ENCODE results near the gene DCAF5.
"Not testable (repeated sequence)": the region's sequence is repeated elsewhere in the genome, so short reads cannot be mapped to it uniquely, and the experiment has no call there.

DCAF5 gene

DNA sequence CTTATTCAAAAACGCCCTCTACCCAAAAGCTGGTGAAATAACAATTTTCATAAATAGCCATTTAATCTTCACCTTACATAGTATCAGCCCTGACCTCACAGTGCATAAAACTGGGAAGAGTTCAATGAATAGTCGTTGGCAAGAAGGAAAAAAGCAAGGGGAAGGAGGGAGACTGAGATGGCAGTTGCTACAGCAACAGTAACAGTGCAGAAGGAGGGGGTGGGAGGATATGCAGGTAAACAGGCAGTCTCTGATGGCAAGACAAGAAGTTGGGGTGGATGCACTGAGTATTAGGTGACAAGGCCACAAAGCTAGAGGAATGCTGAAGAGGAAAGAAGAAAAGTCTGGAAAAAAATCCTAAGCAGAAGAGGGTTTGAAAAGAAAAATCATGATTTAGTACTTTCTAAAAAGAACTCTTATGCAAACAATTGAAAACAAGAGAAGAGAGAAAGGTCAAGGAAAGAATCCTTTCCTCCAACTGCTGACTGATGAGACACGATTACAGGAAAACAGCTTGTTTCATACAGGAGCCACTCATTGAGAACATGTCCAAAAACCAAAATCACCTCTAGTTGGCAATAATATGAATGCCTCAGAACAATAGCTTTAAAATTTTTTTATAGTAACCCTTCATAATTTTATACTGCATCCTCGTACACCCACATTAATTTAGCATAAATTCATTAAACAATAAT, 56.0 kb downstream of the DCAF5 start:
- no peak for DNase-seq

- no peak for DNase-seq
These were observed 56.7 kb downstream of the DCAF5 start for GRCh38 chr14:69096246-69096645.

DNA sequence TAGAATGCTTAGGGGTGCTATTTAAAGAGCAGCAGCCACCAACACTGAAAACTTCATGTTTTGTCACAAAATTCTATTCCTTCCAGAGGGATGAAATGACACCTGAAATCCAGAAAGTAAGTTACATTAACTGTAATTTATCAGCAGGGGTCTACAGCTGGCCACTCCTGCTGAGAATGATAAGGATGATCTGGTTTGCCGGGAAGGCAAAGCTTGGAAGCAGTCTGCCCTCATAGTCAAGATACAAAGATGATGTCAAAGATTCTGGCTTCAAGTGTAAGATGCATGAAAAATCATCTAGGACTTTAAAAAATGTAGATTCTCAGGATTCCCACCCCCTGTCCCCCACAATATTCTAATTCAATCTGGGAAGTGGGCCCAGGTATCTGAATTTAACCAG, 58.4 kb downstream of the DCAF5 start:
- no peak for DNase-seq

DNA sequence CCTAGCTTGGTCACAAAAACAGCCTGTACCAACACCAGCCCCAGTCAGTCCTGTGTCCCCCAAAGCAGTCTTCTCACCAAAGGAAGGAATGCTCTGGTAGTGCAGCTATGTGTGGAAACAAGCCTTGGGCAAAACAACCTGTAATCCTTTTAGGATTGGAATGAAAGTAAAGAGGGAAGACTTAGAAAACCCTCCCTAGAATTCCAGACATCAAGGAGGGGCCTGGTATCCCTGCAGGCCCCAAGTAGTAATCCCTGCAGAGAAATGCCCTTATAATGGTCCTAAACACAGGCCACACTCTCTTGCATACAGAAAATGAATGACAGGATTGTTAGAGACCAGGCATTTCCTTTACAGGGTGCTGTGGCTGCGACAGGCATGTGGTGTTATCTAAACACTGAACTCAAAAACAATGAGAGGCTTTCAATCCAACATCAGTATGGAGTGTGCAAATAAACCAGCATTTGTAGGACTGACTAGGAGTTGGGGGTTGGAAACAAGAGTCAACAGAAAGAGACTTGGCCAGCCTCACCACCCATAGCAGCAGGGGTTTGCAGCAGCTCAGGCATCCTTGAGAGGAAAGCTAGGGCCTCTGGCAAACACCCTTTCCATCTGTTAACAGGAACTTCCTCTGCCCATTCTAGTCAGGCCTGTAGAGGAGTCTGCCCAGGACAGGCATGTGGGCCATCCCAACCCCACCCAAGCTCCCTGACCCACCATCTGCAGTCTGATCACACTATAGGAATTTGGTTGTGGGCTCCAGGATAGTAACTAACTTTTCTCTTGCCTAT, 59.1 kb downstream of the DCAF5 start:
- no peak for DNase-seq

DNA sequence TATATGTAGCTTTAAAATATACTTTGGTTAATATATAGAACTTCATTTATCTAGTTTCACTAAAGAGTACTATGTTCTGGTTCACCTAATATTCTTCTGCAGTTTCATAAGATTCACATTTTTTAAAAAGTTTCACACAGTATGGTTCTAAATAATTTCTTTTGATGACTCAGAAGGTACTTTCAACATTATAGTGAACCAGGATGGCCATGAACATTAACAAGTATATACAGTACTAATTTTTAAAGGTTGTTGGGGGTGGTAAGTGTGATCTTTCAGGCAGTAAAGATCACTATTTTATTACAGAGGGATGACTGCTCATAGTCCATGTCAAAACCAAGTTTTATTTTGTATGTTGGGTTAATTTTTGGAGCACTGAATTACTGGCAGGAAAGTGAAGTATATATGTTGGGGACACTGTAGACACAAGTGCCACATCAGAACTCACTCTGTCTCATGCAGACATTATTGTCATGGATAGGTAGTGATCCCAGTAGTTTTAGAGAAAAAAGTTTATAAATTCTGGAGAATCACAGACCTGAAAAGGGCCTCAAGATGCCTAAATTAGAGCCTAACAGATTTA, 60.0 kb downstream of the DCAF5 start:
- DNase-seq, result no peak

- DNase-seq, result no peak
These were observed 61.2 kb downstream of the DCAF5 start for GRCh38 chr14:69091695-69092094.

DNA sequence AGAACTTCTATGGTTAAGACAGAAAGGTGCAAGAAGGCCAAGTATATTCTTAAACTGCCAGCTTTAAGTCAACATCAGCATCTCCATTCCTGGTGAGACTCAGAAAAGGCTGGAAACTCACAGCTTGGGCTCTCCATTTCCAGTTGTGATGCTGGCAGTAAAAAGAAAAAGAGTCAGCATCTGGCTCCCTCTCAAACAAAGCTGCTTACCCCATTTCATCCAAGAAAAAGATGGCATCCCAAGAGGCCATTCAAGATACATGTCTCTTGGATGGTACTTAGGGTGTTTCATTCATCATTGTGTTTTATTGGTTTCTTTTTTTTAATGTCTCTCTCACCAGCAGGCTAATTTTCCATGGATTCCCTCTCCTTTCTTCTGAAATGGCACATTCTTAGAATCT, 61.9 kb downstream of the DCAF5 start:
- DNase-seq, result no peak

GRCh38 chr14:69090187-69090789, 62.6 kb downstream of the DCAF5 start:
- peak; percentile 42 for DNase-seq

DNA sequence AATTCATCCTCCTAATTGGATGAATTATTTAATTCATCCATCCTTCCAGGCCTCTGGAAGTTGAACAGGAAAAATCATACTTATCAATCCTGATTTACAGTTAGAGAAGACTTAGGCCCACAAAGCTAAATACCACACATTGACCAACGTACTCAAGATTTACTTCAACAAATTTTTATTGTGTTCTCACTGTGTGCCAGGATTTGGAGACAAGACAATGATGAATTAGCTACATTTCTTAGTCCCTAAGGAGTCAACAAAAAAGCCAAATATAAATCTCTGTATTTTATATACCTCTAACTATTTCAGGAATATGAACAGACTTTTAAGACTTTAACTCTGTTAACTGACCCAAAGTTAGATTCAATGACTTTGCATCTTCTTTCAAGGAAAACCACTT, 63.9 kb downstream of the DCAF5 start:
- DNase-seq, result no peak

GRCh38 chr14:69088586-69088985, 64.3 kb downstream of the DCAF5 start:
- no peak for DNase-seq

GRCh38 chr14:69087061-69087461, 65.9 kb downstream of the DCAF5 start:
- DNase-seq, result no peak

DNA sequence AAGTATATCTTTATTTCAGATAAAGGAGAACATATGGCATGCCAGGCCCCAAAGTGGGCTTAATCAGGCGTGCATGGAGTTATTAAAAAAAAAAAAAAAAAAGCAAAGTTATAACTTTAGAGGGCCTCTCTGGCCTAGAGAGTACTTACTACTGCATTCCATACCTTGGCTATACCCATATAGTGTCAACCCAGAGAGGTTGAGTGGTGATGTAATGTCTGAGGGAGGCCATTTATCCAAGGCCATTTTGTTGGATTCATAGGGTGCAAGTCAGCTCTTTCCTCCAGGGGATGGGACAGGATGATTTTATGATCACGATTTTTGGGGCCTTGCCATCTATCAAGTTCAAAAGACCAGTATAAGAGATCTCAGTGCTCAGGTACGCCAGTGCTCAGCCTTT, 66.4 kb downstream of the DCAF5 start:
- DNase-seq, result no peak

- no peak for DNase-seq
These were observed 68.9 kb downstream of the DCAF5 start for GRCh38 chr14:69084023-69084422.

DNA sequence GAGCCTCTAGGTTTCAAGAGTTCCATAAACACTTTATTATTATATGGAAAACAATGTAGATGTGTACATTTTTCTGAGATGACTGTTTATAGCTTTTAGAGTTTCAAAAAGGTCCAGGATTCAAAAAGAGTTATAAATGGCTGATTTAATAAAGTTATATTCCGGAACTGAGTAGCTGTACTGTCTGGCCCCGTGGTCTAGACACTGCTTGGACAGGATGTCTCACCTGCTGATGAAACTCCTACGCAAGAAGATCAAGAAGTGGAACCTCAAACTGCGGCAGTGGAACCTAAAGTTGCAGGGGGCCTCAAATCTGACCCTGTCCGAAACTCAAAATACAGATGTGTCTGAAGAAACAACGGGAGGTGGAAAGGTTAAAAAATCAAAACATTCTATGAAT, 69.7 kb downstream of the DCAF5 start:
- no peak for DNase-seq

DNA sequence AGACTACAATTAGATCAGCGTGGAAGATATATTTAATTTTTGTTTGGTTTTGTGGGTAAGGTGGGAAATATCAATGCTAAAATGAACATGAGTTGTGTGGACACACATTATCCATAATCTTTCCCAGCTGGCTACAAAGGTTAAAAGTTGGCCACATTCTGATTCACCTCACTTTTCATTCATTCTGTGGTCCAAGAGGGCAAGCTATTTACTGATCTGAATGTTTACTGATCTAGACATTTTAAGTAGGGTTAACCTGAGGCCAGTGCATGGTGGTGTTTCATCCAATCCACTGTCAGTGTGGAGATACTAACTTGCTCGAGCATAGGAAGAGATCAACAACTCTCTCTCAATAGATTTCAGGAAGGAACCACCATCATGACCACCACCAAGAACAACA, 71.6 kb downstream of the DCAF5 start:
- DNase-seq, result no peak

GRCh38 chr14:69079747-69080146, 73.2 kb downstream of the DCAF5 start:
- no peak for DNase-seq

DNA sequence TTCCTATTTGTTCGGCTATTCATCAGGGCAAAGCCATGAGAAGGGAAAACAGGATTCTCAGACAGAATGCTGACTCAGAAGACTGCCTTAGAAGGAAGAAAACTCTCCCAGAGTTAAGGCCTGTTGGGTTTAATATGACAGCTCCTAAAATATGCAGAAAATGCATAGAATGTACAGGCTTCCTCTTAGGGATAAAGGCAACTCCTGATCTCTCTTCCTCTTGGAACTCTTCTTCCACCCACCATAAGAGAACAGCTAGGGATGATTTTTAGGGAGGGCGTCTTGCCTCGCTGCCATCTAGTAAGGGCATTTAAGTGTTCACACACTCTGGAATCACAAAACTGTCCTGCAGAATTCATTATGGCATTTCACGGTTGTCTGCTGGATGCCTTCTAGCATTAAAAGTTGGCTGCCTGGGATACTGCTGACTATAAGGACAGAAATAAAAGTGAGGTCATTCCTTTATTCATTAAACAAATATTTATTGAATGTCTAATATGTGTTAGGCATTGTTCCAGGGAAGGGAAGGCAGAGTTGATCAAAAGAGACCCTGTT, 73.7 kb downstream of the DCAF5 start:
- no peak for DNase-seq

DNA sequence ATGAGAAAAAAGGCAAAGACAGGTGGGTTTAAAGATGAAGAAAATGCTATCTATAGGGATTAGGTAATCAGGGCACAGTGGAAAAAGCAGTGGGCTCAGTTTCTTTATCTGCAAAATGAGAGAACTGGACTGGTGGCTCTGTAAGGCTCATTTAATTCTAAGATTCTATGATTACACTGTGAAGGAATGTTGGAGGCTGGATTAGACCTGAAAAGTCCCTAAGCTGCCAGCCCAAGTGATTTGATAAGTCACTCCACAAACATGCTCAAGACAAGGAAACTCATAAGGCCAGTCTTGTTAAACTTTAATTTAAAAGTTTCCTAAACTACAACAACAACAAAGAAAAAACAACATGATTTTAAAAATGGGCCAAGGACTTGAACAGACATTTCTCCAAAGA, 75.1 kb downstream of the DCAF5 start:
- no peak for DNase-seq

DNA sequence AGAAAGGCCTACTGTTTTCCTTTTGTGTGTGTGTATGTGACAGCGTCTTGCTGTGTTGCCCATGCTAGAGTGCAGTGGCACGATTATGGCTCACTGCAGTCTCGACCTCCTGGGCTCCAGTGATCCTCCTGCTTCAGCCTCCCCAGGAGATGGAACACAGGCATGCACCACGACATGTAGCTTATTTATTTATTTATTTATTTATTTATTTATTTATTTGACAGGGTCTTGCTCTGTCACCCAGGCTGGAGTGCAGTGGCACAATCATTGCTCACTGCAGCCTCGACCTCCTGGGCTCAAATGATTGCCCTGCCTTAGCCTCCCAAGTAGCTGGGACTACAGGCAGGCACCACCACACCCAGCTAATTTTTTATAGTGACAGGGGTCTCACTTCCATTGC, 75.7 kb downstream of the DCAF5 start:
- DNase-seq, result not testable (repeated sequence)

GRCh38 chr14:69076341-69076740, 76.6 kb downstream of the DCAF5 start:
- no peak for DNase-seq

GRCh38 chr14:69073915-69074314, 79.0 kb downstream of the DCAF5 start:
- DNase-seq, result no peak

DNA sequence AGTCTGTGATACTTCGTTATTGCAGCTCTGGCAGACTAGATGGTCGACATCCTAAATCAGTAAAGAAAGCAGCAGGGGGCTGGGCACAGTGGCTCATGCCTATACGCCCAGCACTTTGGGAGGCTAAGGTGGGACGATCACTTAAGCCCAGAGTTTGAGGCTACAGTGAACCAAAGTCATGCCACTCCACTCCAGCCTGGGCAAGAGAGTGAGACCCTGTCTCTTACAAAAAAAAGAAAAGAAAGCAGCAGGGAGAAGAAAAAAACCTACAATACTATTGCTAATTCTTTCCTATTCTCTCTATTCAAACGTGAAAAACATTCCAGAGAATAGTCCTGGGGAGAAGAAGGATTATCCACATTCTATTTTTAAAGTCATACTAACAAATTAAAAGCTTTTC, 79.5 kb downstream of the DCAF5 start:
- DNase-seq, result no peak

DNA sequence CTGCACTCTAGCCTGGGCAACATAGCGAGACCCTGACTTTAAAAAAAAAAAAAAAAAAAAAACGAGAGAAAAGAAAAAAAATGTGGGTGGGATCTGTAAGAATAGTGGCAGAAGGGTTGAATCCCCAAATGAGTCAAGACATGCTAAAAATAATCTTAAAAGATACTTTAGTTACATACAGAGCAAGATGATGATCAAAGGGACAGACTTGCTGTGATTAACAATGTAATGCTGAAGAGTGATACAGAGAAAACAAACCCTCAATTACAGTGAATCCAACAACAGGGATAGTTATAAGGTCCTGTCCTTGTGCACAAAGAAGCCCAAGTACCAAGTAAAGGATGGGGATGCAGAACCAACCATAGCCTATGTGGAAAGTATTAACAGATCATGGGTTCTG, 80.3 kb downstream of the DCAF5 start:
- DNase-seq, result no peak

Data from CD4-positive, alpha-beta T cell treated with Interleukin-21 for 1 hour (primary cell).